GM23338 (cell line): ENCODE results near the gene AHNAK. TPM values are rescaled to one million over a fixed set of nuclear protein-coding genes. Genes with fewer than 3 reads are reported as not detected.

Experiments
- ATAC-seq: fragments of 200-7000 bp; cut with Tn5 transposase; 3 replicates; pipeline ENCODE4 v1.9.1; 2020
- DNase-seq: peaks from one replicate; pipeline ENCODE4 v3.0.0-alpha.2; 2015; ENCODE audit warnings: low spot score
- H2AFZ ChIP-seq: fragments of 200-600 bp; sonication (generic); 2 replicates; pipeline ENCODE4 v1.8.0; 2016; ENCODE audit warnings: antibody characterized with exemption, mild to moderate bottlenecking, moderate library complexity
- H3F3A ChIP-seq: fragments of 200-600 bp; sonication (generic); replicated peaks from 2 replicates; pipeline ENCODE4 v1.8.0; 2017; ENCODE audit warnings: antibody characterized with exemption, mixed run types, low read depth
- H3K27ac ChIP-seq: fragments of 200-600 bp; sonication (generic); 2 replicates; pipeline ENCODE4 v1.6.1; 2016; ENCODE audit warnings: low read depth
- H3K27me3 ChIP-seq: fragments of 200-600 bp; sonication (generic); 2 replicates; pipeline ENCODE4 v1.8.0; 2016; ENCODE audit warnings: mild to moderate bottlenecking, mixed run types, moderate library complexity; ENCODE audit not compliant: insufficient read depth
- H3K36me3 ChIP-seq: fragments of 200-600 bp; sonication (generic); 2 replicates; pipeline ENCODE4 v1.8.0; 2016; ENCODE audit warnings: mild to moderate bottlenecking; ENCODE audit not compliant: insufficient read depth
- H3K4me1 ChIP-seq: fragments of 200-600 bp; sonication (generic); 2 replicates; pipeline ENCODE4 v1.8.0; 2016; ENCODE audit warnings: mild to moderate bottlenecking, moderate library complexity; ENCODE audit not compliant: insufficient read depth
- H3K4me2 ChIP-seq: fragments of 200-600 bp; sonication (generic); 2 replicates; pipeline ENCODE4 v1.7.1; 2017; ENCODE audit warnings: mixed run types
- H3K4me3 ChIP-seq: fragments of 200-600 bp; sonication (generic); 2 replicates; pipeline ENCODE4 v1.6.1; 2016; ENCODE audit warnings: mixed run types
- H3K79me2 ChIP-seq: fragments of 200-600 bp; sonication (generic); replicated peaks from 2 replicates; pipeline ENCODE4 v1.8.0; 2017; ENCODE audit warnings: mild to moderate bottlenecking; ENCODE audit not compliant: insufficient read depth
- H3K9me2 ChIP-seq: fragments of 200-600 bp; sonication (generic); 2 replicates; pipeline ENCODE4 v1.8.0; 2017; ENCODE audit not compliant: insufficient read depth
- H4K20me1 ChIP-seq: fragments of 200-600 bp; sonication (generic); replicated peaks from 2 replicates; pipeline ENCODE4 v1.8.0; 2017; ENCODE audit warnings: mild to moderate bottlenecking; ENCODE audit not compliant: insufficient read depth
- H3K27ac Mint-ChIP-seq: 2 replicates; pipeline ENCODE4 v1.8.0; 2020; ENCODE audit warnings: inconsistent platforms, mild to moderate bottlenecking, moderate library complexity, mixed read lengths
- H3K27me3 Mint-ChIP-seq: 3 replicates; pipeline ENCODE4 v1.8.0; 2022; ENCODE audit warnings: low read depth, mild to moderate bottlenecking, moderate library complexity, mixed read lengths, inconsistent platforms; ENCODE audit not compliant: insufficient read depth, poor library complexity
- H3K36me3 Mint-ChIP-seq: 3 replicates; pipeline ENCODE4 v1.8.0; 2021; ENCODE audit warnings: low read depth, mild to moderate bottlenecking, inconsistent platforms, moderate library complexity, mixed read lengths
- H3K4me1 Mint-ChIP-seq: 3 replicates; pipeline ENCODE4 v1.8.0; 2020; ENCODE audit warnings: mild to moderate bottlenecking, inconsistent platforms, mixed read lengths
- H3K4me3 Mint-ChIP-seq: 3 replicates; pipeline ENCODE4 v1.8.0; 2021; ENCODE audit warnings: moderate library complexity, mild to moderate bottlenecking, inconsistent platforms, mixed read lengths
- H3K9me3 Mint-ChIP-seq: 3 replicates; pipeline ENCODE4 v1.8.0; 2020; ENCODE audit warnings: moderate library complexity, mild to moderate bottlenecking, inconsistent platforms, mixed read lengths
- CREB1 ChIP-seq: fragments of 250-450 bp; sonication (Bioruptor Pico); IDR thresholded peaks from 2 replicates; pipeline ENCODE4 v1.5.0; 2020; ENCODE audit warnings: low read depth, mild to moderate bottlenecking, moderate library complexity
- EZH2 ChIP-seq: fragments of 200-600 bp; sonication (generic); IDR thresholded peaks from one replicate; pipeline ENCODE4 v1.8.0; 2017; ENCODE audit warnings: antibody characterized with exemption, mild to moderate bottlenecking, low read depth; ENCODE audit not compliant: unreplicated experiment
- EZH2phosphoT487 ChIP-seq: fragments of 200-600 bp; sonication (generic); IDR thresholded peaks from one replicate; pipeline ENCODE4 v1.8.1; 2018; ENCODE audit warnings: antibody characterized with exemption; ENCODE audit not compliant: unreplicated experiment
- JUNB ChIP-seq: IDR thresholded peaks from one replicate; pipeline ENCODE4 v1.6.1; 2016; ENCODE audit warnings: antibody characterized with exemption; ENCODE audit not compliant: unreplicated experiment
- NANOG ChIP-seq: IDR thresholded peaks from 2 replicates; pipeline ENCODE4 v1.6.1; 2016; ENCODE audit warnings: antibody characterized with exemption, borderline replicate concordance
- POLR2AphosphoS5 ChIP-seq: IDR thresholded peaks from 2 replicates; pipeline ENCODE4 v1.6.1; 2016; ENCODE audit warnings: antibody characterized with exemption, low read depth
- STAT1 ChIP-seq: IDR thresholded peaks from one replicate; pipeline ENCODE4 v1.6.1; 2016; ENCODE audit warnings: antibody characterized with exemption; ENCODE audit not compliant: unreplicated experiment
- ZNF114 ChIP-seq: fragments of 250-450 bp; sonication (Bioruptor Pico); IDR thresholded peaks from 2 replicates; pipeline ENCODE4 v1.5.0; 2020; ENCODE audit warnings: mild to moderate bottlenecking, moderate library complexity
- ZNF331 ChIP-seq: fragments of 250-450 bp; sonication (Bioruptor Pico); IDR thresholded peaks from 2 replicates; pipeline ENCODE4 v1.5.0; 2020; ENCODE audit warnings: low read depth, mild to moderate bottlenecking, moderate library complexity
- polyA plus RNA-seq: library from polyadenylated mRNA; unstranded; fragments of >200 nt; fragmentation: Nextera tagmentation; extraction: Ambion mirVana; gene quantifications from 2 replicates; pipeline ENCODE4 v1.2.1, GENCODE V29; 2016
- total RNA-seq: library from RNA; depleted of rRNA; stranded (reverse); fragments of >200 nt; shearing (Covaris generic); gene quantifications from 2 replicates; pipeline ENCODE4 v1.2.3, GENCODE V29; 2014
- TF ChIP-seq, protein P1 (sequence below), 2 experiments: fragments of 200-600 bp in 1 of 2; sonication (generic) in 1 of 2; conservative IDR thresholded peaks; 2 replicates each; pipeline versions ENCODE4 v1.5.1 to v1.6.1; 2016 to 2017; ENCODE audit warnings: antibody characterized with exemption in 2 of 2, low read depth in 2 of 2, mild to moderate bottlenecking in 2 of 2, moderate library complexity in 1 of 2
- TF ChIP-seq, protein P2 (sequence below): IDR thresholded peaks from one replicate; pipeline ENCODE4 v1.6.1; 2018; ENCODE audit warnings: antibody characterized with exemption; ENCODE audit not compliant: unreplicated experiment
- TF ChIP-seq, protein P3 (sequence below): fragments of 250-450 bp; sonication (Bioruptor Pico); IDR thresholded peaks from 2 replicates; pipeline ENCODE4 v1.5.0; 2020; ENCODE audit warnings: mild to moderate bottlenecking, moderate library complexity
- TF ChIP-seq, protein P4 (sequence below): IDR thresholded peaks from 2 replicates; pipeline ENCODE4 v1.6.1; 2016; ENCODE audit warnings: antibody characterized with exemption

AHNAK gene
- total and polyA plus RNA-seq, 2 experiments from 2014 or later = 0.91 to 2.1 TPM

DNA sequence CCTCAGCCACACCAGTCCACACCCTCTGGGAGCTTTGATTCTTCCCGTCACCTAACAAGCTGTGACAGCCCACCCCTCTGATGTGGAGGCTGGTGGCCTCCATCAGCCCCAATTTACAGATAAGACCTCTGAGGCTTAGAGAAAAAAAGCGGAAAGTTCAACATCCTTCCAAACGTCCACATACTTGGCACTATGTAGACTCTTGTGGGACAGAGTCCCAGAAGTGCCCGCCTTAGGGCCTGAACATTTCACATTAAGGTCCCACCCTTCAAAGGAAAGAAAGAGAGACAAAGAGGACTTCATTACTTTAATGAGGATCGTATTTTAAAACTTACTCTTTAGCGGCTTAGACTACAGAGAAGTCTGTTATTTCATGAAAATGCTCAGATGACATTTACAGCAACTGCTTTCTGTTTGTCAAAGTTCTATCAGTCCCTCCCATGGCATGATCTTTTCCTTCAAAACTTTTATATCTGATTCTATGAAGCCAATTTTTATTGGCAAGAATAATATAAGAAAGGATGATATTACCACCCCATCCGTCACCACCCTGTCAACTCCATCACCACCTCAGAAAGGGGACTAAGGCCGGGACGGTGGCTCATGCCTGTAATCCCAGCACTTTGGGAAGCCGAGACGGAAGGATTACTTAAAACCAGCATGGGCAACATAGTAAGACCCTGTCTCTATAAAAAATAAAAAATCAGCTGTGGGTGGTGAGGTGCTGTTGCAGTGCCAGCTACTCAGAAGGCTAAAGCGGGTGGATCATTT is 143.5 kb downstream of the AHNAK start:
- TF ChIP-seq POLR2AphosphoS5 (no peak), EZH2 (no peak), ZNF114 (no peak), CREB1 (no peak), STAT1 (no peak), NANOG (no peak), ZNF331 (CRISPR knock-in tag) (no peak), EZH2phosphoT487 (no peak), JUNB (no peak)
- TF ChIP-seq, protein P1, sequence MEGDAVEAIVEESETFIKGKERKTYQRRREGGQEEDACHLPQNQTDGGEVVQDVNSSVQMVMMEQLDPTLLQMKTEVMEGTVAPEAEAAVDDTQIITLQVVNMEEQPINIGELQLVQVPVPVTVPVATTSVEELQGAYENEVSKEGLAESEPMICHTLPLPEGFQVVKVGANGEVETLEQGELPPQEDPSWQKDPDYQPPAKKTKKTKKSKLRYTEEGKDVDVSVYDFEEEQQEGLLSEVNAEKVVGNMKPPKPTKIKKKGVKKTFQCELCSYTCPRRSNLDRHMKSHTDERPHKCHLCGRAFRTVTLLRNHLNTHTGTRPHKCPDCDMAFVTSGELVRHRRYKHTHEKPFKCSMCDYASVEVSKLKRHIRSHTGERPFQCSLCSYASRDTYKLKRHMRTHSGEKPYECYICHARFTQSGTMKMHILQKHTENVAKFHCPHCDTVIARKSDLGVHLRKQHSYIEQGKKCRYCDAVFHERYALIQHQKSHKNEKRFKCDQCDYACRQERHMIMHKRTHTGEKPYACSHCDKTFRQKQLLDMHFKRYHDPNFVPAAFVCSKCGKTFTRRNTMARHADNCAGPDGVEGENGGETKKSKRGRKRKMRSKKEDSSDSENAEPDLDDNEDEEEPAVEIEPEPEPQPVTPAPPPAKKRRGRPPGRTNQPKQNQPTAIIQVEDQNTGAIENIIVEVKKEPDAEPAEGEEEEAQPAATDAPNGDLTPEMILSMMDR (conservative IDR thresholded peaks at IDR 0.05; ENCODE audit: low read depth in 2 of 2) = no peak
- TF ChIP-seq, protein P2, sequence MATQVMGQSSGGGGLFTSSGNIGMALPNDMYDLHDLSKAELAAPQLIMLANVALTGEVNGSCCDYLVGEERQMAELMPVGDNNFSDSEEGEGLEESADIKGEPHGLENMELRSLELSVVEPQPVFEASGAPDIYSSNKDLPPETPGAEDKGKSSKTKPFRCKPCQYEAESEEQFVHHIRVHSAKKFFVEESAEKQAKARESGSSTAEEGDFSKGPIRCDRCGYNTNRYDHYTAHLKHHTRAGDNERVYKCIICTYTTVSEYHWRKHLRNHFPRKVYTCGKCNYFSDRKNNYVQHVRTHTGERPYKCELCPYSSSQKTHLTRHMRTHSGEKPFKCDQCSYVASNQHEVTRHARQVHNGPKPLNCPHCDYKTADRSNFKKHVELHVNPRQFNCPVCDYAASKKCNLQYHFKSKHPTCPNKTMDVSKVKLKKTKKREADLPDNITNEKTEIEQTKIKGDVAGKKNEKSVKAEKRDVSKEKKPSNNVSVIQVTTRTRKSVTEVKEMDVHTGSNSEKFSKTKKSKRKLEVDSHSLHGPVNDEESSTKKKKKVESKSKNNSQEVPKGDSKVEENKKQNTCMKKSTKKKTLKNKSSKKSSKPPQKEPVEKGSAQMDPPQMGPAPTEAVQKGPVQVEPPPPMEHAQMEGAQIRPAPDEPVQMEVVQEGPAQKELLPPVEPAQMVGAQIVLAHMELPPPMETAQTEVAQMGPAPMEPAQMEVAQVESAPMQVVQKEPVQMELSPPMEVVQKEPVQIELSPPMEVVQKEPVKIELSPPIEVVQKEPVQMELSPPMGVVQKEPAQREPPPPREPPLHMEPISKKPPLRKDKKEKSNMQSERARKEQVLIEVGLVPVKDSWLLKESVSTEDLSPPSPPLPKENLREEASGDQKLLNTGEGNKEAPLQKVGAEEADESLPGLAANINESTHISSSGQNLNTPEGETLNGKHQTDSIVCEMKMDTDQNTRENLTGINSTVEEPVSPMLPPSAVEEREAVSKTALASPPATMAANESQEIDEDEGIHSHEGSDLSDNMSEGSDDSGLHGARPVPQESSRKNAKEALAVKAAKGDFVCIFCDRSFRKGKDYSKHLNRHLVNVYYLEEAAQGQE = no peak
- TF ChIP-seq, protein P3, sequence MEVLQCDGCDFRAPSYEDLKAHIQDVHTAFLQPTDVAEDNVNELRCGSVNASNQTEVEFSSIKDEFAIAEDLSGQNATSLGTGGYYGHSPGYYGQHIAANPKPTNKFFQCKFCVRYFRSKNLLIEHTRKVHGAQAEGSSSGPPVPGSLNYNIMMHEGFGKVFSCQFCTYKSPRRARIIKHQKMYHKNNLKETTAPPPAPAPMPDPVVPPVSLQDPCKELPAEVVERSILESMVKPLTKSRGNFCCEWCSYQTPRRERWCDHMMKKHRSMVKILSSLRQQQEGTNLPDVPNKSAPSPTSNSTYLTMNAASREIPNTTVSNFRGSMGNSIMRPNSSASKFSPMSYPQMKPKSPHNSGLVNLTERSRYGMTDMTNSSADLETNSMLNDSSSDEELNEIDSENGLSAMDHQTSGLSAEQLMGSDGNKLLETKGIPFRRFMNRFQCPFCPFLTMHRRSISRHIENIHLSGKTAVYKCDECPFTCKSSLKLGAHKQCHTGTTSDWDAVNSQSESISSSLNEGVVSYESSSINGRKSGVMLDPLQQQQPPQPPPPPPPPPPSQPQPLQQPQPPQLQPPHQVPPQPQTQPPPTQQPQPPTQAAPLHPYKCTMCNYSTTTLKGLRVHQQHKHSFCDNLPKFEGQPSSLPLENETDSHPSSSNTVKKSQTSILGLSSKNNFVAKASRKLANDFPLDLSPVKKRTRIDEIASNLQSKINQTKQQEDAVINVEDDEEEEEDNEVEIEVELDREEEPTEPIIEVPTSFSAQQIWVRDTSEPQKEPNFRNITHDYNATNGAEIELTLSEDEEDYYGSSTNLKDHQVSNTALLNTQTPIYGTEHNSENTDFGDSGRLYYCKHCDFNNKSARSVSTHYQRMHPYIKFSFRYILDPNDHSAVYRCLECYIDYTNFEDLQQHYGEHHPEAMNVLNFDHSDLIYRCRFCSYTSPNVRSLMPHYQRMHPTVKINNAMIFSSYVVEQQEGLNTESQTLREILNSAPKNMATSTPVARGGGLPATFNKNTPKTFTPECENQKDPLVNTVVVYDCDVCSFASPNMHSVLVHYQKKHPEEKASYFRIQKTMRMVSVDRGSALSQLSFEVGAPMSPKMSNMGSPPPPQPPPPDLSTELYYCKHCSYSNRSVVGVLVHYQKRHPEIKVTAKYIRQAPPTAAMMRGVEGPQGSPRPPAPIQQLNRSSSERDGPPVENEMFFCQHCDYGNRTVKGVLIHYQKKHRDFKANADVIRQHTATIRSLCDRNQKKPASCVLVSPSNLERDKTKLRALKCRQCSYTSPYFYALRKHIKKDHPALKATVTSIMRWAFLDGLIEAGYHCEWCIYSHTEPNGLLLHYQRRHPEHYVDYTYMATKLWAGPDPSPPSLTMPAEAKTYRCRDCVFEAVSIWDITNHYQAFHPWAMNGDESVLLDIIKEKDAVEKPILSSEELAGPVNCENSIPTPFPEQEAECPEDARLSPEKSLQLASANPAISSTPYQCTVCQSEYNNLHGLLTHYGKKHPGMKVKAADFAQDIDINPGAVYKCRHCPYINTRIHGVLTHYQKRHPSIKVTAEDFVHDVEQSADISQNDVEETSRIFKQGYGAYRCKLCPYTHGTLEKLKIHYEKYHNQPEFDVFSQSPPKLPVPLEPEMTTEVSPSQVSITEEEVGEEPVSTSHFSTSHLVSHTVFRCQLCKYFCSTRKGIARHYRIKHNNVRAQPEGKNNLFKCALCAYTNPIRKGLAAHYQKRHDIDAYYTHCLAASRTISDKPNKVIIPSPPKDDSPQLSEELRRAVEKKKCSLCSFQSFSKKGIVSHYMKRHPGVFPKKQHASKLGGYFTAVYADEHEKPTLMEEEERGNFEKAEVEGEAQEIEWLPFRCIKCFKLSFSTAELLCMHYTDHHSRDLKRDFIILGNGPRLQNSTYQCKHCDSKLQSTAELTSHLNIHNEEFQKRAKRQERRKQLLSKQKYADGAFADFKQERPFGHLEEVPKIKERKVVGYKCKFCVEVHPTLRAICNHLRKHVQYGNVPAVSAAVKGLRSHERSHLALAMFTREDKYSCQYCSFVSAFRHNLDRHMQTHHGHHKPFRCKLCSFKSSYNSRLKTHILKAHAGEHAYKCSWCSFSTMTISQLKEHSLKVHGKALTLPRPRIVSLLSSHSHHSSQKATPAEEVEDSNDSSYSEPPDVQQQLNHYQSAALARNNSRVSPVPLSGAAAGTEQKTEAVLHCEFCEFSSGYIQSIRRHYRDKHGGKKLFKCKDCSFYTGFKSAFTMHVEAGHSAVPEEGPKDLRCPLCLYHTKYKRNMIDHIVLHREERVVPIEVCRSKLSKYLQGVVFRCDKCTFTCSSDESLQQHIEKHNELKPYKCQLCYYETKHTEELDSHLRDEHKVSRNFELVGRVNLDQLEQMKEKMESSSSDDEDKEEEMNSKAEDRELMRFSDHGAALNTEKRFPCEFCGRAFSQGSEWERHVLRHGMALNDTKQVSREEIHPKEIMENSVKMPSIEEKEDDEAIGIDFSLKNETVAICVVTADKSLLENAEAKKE (CRISPR knock-in tag) = no peak
- TF ChIP-seq, protein P4, sequence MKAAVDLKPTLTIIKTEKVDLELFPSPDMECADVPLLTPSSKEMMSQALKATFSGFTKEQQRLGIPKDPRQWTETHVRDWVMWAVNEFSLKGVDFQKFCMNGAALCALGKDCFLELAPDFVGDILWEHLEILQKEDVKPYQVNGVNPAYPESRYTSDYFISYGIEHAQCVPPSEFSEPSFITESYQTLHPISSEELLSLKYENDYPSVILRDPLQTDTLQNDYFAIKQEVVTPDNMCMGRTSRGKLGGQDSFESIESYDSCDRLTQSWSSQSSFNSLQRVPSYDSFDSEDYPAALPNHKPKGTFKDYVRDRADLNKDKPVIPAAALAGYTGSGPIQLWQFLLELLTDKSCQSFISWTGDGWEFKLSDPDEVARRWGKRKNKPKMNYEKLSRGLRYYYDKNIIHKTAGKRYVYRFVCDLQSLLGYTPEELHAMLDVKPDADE = no peak
- Mint-ChIP-seq H3K36me3 (no peaks in the 10 kb centered on the region), H3K4me3 (no peak overlapping the region), H3K27me3 (peaks cover 10% of the 10 kb centered on the region), H3K9me3 (no peaks in the 10 kb centered on the region; the same call in 2 of the 3 replicates), H3K27ac (no peak overlapping the region), H3K4me1 (peaks cover 18% of the 10 kb centered on the region)
- H4K20me1 ChIP-seq = no peaks in the 10 kb centered on the region
- no peaks in the 10 kb centered on the region for H3K79me2 ChIP-seq
- H3K4me3 ChIP-seq = no peak overlapping the region
- DNase-seq = no peak
- H3K27me3 ChIP-seq = no peaks in the 10 kb centered on the region
- no peaks in the 10 kb centered on the region for H3K9me2 ChIP-seq
- H3K4me1 ChIP-seq = peaks cover 4% of the 10 kb centered on the region; the same call in 1 of the 2 replicates
- H3K36me3 ChIP-seq = no peaks in the 10 kb centered on the region
- no peak overlapping the region for H3K27ac ChIP-seq
- no peak for ATAC-seq
- H3F3A ChIP-seq = no peaks in the 10 kb centered on the region
- no peak overlapping the region for H2AFZ ChIP-seq
- no peak overlapping the region for H3K4me2 ChIP-seq
